MM.1S (cell line): ENCODE measurements around the gene TTLL10.

ENCODE experiments used
- DNase-seq: peaks from one replicate; pipeline ENCODE4 v3.0.0-alpha.2; 2015
- H2AFZ ChIP-seq: fragments of 300-600 bp; sonication (generic); 2 replicates; pipeline ENCODE4 v1.6.0; 2016; ENCODE audit warnings: antibody characterized with exemption, low read length
- H3F3A ChIP-seq: fragments of 300-600 bp; sonication (generic); 2 replicates; pipeline ENCODE4 v1.6.1; 2016; ENCODE audit warnings: mild to moderate bottlenecking, antibody characterized with exemption, low read length, moderate library complexity, mixed read lengths; ENCODE audit not compliant: insufficient read depth
- H3K27ac ChIP-seq: fragments of 300-600 bp; sonication (generic); 2 replicates; pipeline ENCODE4 v1.5.1; 2016; ENCODE audit warnings: mild to moderate bottlenecking, low read length
- H3K27me3 ChIP-seq: fragments of 300-600 bp; sonication (generic); replicated peaks from 2 replicates; pipeline ENCODE4 v1.6.0; 2016; ENCODE audit warnings: low read length; ENCODE audit not compliant: insufficient read depth
- H3K36me3 ChIP-seq: fragments of 300-600 bp; sonication (generic); replicated peaks from 2 replicates; pipeline ENCODE4 v1.6.1; 2016; ENCODE audit warnings: mild to moderate bottlenecking, low read length, mixed read lengths; ENCODE audit not compliant: insufficient read depth
- H3K4me1 ChIP-seq: fragments of 300-600 bp; sonication (generic); 2 replicates; pipeline ENCODE4 v1.6.1; 2016; ENCODE audit warnings: low read length, mixed read lengths
- H3K4me2 ChIP-seq: fragments of 300-600 bp; sonication (generic); 2 replicates; pipeline ENCODE4 v1.6.0; 2016; ENCODE audit warnings: low read depth, low read length
- H3K4me3 ChIP-seq: fragments of 300-600 bp; sonication (generic); 2 replicates; pipeline ENCODE4 v1.5.1; 2016; ENCODE audit warnings: low read length, mixed read lengths
- H3K79me2 ChIP-seq: fragments of 300-600 bp; sonication (generic); 2 replicates; pipeline ENCODE4 v1.6.1; 2016; ENCODE audit warnings: mixed run types, low read length, mixed read lengths
- H3K9ac ChIP-seq: fragments of 300-600 bp; sonication (generic); 2 replicates; pipeline ENCODE4 v1.6.1; 2016; ENCODE audit warnings: low read length, mixed read lengths
- H3K9me2 ChIP-seq: fragments of 300-600 bp; sonication (generic); replicated peaks from 2 replicates; pipeline ENCODE4 v1.6.1; 2016; ENCODE audit warnings: mild to moderate bottlenecking, low read length, mixed read lengths; ENCODE audit not compliant: insufficient read depth
- H3K9me3 ChIP-seq: fragments of 300-600 bp; sonication (generic); replicated peaks from 2 replicates; pipeline ENCODE4 v1.6.1; 2016; ENCODE audit warnings: mild to moderate bottlenecking, low read length, mixed read lengths; ENCODE audit not compliant: insufficient read depth
- H4K20me1 ChIP-seq: fragments of 300-600 bp; sonication (generic); 2 replicates; pipeline ENCODE4 v1.6.1; 2016; ENCODE audit warnings: mild to moderate bottlenecking, low read length, moderate library complexity, mixed read lengths; ENCODE audit not compliant: insufficient read depth
- CTCF ChIP-seq: fragments of 300-600 bp; sonication (generic); IDR thresholded peaks from 2 replicates; pipeline ENCODE4 v1.5.1; 2016; ENCODE audit warnings: antibody characterized with exemption, low read length, mixed read lengths
- EZH2 ChIP-seq: fragments of 300-600 bp; sonication (generic); optimal IDR thresholded peaks from 2 replicates; pipeline ENCODE3; 2017; ENCODE audit warnings: low read depth, mild to moderate bottlenecking, antibody characterized with exemption, low read length, mixed read lengths
- EZH2phosphoT487 ChIP-seq: fragments of 300-600 bp; sonication (generic); IDR thresholded peaks from 2 replicates; pipeline ENCODE4 v1.6.1; 2018; ENCODE audit warnings: antibody characterized with exemption, low read length

TTLL10 gene

GRCh38 chr1:1227386-1227785 lies 53.7 kb downstream of the TTLL10 start:
- H3K9ac ChIP-seq = no peak overlapping the region
- H3K9me2 ChIP-seq = no peaks in the 10 kb centered on the region
- peaks cover 12% of the 10 kb centered on the region for H3K36me3 ChIP-seq
- H4K20me1 ChIP-seq = no peaks in the 10 kb centered on the region
- no peak overlapping the region for H3K4me2 ChIP-seq
- no peak for TF ChIP-seq EZH2phosphoT487
- no peak for TF ChIP-seq CTCF
- no peak for TF ChIP-seq EZH2
- H3F3A ChIP-seq = no peaks in the 10 kb centered on the region
- 0 out of 2 replicates have a peak, but pooled peaks cover 3% of the 10 kb centered on the region for H3K4me1 ChIP-seq
- H3K79me2 ChIP-seq = peaks cover 71% of the 10 kb centered on the region
- no peak for DNase-seq
- no peak overlapping the region for H3K4me3 ChIP-seq
- no peak overlapping the region for H2AFZ ChIP-seq
- no peak overlapping the region for H3K27ac ChIP-seq
- no peaks in the 10 kb centered on the region for H3K27me3 ChIP-seq
- no peaks in the 10 kb centered on the region for H3K9me3 ChIP-seq

GRCh38 chr1:1228187-1228586 lies 54.5 kb downstream of the TTLL10 start:
- Histone ChIP-seq H3K9me2 (no peaks in the 10 kb centered on the region), H3K9ac (no peak overlapping the region), H3F3A (no peaks in the 10 kb centered on the region), H3K4me2 (no peak overlapping the region), H3K4me1 (0 out of 2 replicates have a peak, but pooled peaks cover 3% of the 10 kb centered on the region), H4K20me1 (no peaks in the 10 kb centered on the region), H3K4me3 (no peak overlapping the region), H3K79me2 (peaks cover 75% of the 10 kb centered on the region), H3K36me3 (peaks cover 7% of the 10 kb centered on the region), H3K27me3 (no peaks in the 10 kb centered on the region), H3K9me3 (no peaks in the 10 kb centered on the region), H3K27ac (no peak overlapping the region), H2AFZ (no peak overlapping the region)
- DNase-seq = no peak
- TF ChIP-seq EZH2 (no peak), CTCF (no peak), EZH2phosphoT487 (no peak)

- DNase-seq = no peak
- H3K4me2 ChIP-seq = no peak overlapping the region
- no peaks in the 10 kb centered on the region for H3K9me3 ChIP-seq
- H3K9me2 ChIP-seq = no peaks in the 10 kb centered on the region
- H3K4me3 ChIP-seq = no peak overlapping the region
- no peak overlapping the region for H3K27ac ChIP-seq
- TF ChIP-seq EZH2 = no peak
- no peak for TF ChIP-seq CTCF
- no peak for TF ChIP-seq EZH2phosphoT487
- no peak overlapping the region for H3K9ac ChIP-seq
- 0 out of 2 replicates have a peak, but pooled peaks cover 3% of the 10 kb centered on the region for H3K4me1 ChIP-seq
- no peaks in the 10 kb centered on the region for H4K20me1 ChIP-seq
- H3K36me3 ChIP-seq = peaks cover 5% of the 10 kb centered on the region; the same call in 1 of the 2 replicates
- peaks cover 75% of the 10 kb centered on the region for H3K79me2 ChIP-seq
- H3K27me3 ChIP-seq = no peaks in the 10 kb centered on the region
- no peak overlapping the region for H2AFZ ChIP-seq
- H3F3A ChIP-seq = no peaks in the 10 kb centered on the region
Observed at GRCh38 chr1:1228596-1229321, 55.1 kb downstream of the TTLL10 start.
